Right atrium auricular region (tissue), 2 donors: Measurements from ENCODE around the gene SPTBN1. TPM values are rescaled to one million over a fixed set of nuclear protein-coding genes. Genes with fewer than 3 reads are reported as not detected.

ENCODE experiments used
- DNase-seq: peaks from one replicate; pipeline ENCODE4 v3.0.0-alpha.2; 2019; ENCODE audit warnings: low spot score
- H3K27ac ChIP-seq, 2 donors: fragments of 200-600 bp; sonication (generic); 1 replicate in 1 of 2; 2 replicates in 1 of 2; pipeline ENCODE4 v1.5.1; 2016 to 2019
- H3K27me3 ChIP-seq, 2 donors: fragments of 200-600 bp; sonication (generic); one replicate each; pipeline versions ENCODE4 v1.5.1 to v1.6.0; 2017 to 2019
- H3K36me3 ChIP-seq: fragments of 200-600 bp; sonication (generic); one replicate; pipeline ENCODE4 v1.5.1; 2016
- H3K4me1 ChIP-seq, 2 donors: fragments of 200-600 bp; sonication (generic); one replicate each; pipeline versions ENCODE4 v1.5.1 to v1.6.0; 2017 to 2019
- H3K4me3 ChIP-seq, 2 donors: fragments of 200-600 bp; sonication (generic); 1 replicate in 1 of 2; 2 replicates in 1 of 2; pipeline ENCODE4 v1.5.1; 2017 to 2019; ENCODE audit warnings: mild to moderate bottlenecking in 1 of 2, moderate library complexity in 1 of 2
- H3K9me3 ChIP-seq, 2 donors: fragments of 200-600 bp; sonication (generic); one replicate each; pipeline ENCODE4 v1.5.1; 2019
- total RNA-seq, 2 donors: library from RNA; depleted of rRNA; stranded (reverse); fragments of >200 nt; gene quantifications; one replicate each; pipeline ENCODE4 v1.1.0, GENCODE V29; 2016
- TF ChIP-seq, protein P1 (sequence below), 2 donors: fragments of 200-600 bp; sonication (generic); IDR thresholded peaks; one replicate each; pipeline ENCODE4 v1.5.1; 2019; ENCODE audit warnings: antibody characterized with exemption in 2 of 2

The SPTBN1 gene
- total RNA-seq, 2 donors from 2014 or later = 265 to 382 TPM

DNA sequence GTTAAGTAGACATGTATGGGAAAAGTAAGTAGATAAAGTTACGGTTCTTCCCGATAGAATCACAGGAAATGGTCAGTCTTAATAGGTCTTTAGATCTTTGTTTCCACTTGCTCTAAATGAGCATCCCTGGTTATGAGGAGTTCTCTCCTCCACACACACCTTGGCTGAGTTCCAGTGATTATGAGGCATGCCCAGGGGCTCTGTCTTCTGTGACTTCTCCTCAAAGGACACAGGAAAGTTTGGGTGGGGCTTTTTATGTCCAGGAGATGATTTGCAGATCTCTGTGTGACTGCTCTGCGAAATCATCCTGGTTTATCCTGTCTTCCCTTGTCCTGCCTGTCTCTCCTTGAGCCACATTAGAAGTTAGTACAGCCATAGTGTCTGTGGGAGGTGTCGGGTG is 183.5 kb downstream of the SPTBN1 start:
- Histone ChIP-seq H3K27ac (peak overlapping the region; percentile 21 to 54), H3K36me3 (peaks cover 40% of the 10 kb centered on the region), H3K4me3 (no peak overlapping the region), H3K4me1 (peaks cover 0 to 70% of the 10 kb centered on the region in 2 donors), H3K9me3 (no peaks in the 10 kb centered on the region), H3K27me3 (no peaks in the 10 kb centered on the region)
- TF ChIP-seq, protein P1, sequence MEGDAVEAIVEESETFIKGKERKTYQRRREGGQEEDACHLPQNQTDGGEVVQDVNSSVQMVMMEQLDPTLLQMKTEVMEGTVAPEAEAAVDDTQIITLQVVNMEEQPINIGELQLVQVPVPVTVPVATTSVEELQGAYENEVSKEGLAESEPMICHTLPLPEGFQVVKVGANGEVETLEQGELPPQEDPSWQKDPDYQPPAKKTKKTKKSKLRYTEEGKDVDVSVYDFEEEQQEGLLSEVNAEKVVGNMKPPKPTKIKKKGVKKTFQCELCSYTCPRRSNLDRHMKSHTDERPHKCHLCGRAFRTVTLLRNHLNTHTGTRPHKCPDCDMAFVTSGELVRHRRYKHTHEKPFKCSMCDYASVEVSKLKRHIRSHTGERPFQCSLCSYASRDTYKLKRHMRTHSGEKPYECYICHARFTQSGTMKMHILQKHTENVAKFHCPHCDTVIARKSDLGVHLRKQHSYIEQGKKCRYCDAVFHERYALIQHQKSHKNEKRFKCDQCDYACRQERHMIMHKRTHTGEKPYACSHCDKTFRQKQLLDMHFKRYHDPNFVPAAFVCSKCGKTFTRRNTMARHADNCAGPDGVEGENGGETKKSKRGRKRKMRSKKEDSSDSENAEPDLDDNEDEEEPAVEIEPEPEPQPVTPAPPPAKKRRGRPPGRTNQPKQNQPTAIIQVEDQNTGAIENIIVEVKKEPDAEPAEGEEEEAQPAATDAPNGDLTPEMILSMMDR (IDR thresholded peaks at IDR 0.05) = no peak
- no peak for DNase-seq

DNA sequence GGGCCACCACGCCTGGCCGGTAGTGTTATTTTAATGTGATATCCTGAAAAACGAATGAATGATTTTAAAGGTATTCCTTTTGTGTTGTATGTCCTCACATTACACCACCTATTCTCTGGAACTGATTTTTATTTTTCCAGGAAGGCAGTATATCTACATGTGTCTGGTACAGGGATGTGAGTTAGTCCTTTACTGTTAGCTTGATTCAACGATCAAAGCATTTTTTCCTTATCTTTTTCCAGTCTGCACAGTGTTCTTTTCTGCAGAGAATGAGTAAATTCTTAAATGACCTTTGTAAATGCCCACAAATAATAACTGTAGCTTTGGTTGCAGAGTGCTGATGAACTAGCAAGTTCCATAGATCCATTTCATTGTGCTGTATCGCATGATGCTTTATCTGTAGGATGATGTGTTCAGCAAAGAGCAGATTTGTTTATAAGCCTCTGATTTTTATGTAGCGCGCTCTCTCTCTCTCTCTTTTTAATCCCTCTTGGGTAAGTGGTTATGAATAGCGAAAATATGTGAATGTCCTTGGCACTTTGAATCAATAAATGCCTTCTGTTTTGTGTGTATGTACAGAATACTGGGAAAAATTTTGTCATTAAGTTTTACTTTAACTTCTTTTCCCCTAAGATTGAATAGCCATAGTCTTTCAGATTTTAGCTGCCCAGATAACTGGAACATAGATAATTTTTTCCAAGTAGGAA is 184.9 kb downstream of the SPTBN1 start:
- Histone ChIP-seq H3K4me1 (peaks cover 0 to 56% of the 10 kb centered on the region in 2 donors), H3K27ac (peak overlapping the region; percentile 33 to 54), H3K9me3 (no peaks in the 10 kb centered on the region), H3K27me3 (no peaks in the 10 kb centered on the region), H3K36me3 (peaks cover 54% of the 10 kb centered on the region), H3K4me3 (no peak overlapping the region)
- DNase-seq = no peak
- TF ChIP-seq, protein P1 (IDR thresholded peaks at IDR 0.05) = no peak

GRCh38 chr2:54641988-54642387 is 185.9 kb downstream of the SPTBN1 start:
- Histone ChIP-seq H3K4me3 (no peak overlapping the region), H3K36me3 (peaks cover 64% of the 10 kb centered on the region), H3K9me3 (no peaks in the 10 kb centered on the region), H3K27me3 (no peaks in the 10 kb centered on the region), H3K27ac (peak overlapping the region; percentile 33 to 44), H3K4me1 (peaks cover 0 to 46% of the 10 kb centered on the region in 2 donors)
- no peak for DNase-seq
- TF ChIP-seq, protein P1 (IDR thresholded peaks at IDR 0.05) = no peak

- peak overlapping the region in 1 of 2 donors; percentile 33 for H3K27ac ChIP-seq
- TF ChIP-seq, protein P1 (IDR thresholded peaks at IDR 0.05) = no peak
- peaks cover 0 to 41% of the 10 kb centered on the region in 2 donors for H3K4me1 ChIP-seq
- DNase-seq = no peak
- no peaks in the 10 kb centered on the region for H3K27me3 ChIP-seq
- no peaks in the 10 kb centered on the region for H3K9me3 ChIP-seq
- peaks cover 70% of the 10 kb centered on the region for H3K36me3 ChIP-seq
- H3K4me3 ChIP-seq = no peak overlapping the region
These were observed 186.7 kb downstream of the SPTBN1 start for GRCh38 chr2:54642677-54643430.

- Histone ChIP-seq H3K27ac (no peak overlapping the region), H3K9me3 (no peaks in the 10 kb centered on the region), H3K27me3 (no peaks in the 10 kb centered on the region), H3K4me1 (peaks cover 0 to 30% of the 10 kb centered on the region in 2 donors), H3K36me3 (peaks cover 70% of the 10 kb centered on the region), H3K4me3 (no peak overlapping the region)
- no peak for DNase-seq
- TF ChIP-seq, protein P1 (IDR thresholded peaks at IDR 0.05) = no peak
These were observed 188.1 kb downstream of the SPTBN1 start for GRCh38 chr2:54644236-54644635.
